Endothelial cell (in vitro differentiated cells): ENCODE data around the gene SEC14L2. TPM values are rescaled to one million over a fixed set of nuclear protein-coding genes. Genes with fewer than 3 reads are reported as not detected.

Source experiments
- DNase-seq: peaks from one replicate; pipeline ENCODE4 v3.0.0; 2021; ENCODE audit warnings: low spot score
- H3K27ac Mint-ChIP-seq: one replicate; pipeline ENCODE4 v1.8.0; 2021; ENCODE audit warnings: mixed read lengths, inconsistent platforms; ENCODE audit not compliant: unreplicated experiment
- H3K27me3 Mint-ChIP-seq: one replicate; pipeline ENCODE4 v1.8.0; 2021; ENCODE audit warnings: mild to moderate bottlenecking, moderate library complexity, mixed read lengths, inconsistent platforms; ENCODE audit not compliant: unreplicated experiment
- H3K36me3 Mint-ChIP-seq: one replicate; pipeline ENCODE4 v1.8.0; 2021; ENCODE audit warnings: mild to moderate bottlenecking, low read depth, mixed read lengths, inconsistent platforms; ENCODE audit not compliant: unreplicated experiment
- H3K4me1 Mint-ChIP-seq: one replicate; pipeline ENCODE4 v1.8.0; 2021; ENCODE audit warnings: mild to moderate bottlenecking, mixed read lengths, inconsistent platforms; ENCODE audit not compliant: unreplicated experiment
- H3K4me3 Mint-ChIP-seq: one replicate; pipeline ENCODE4 v1.8.0; 2021; ENCODE audit warnings: mild to moderate bottlenecking, mixed read lengths, inconsistent platforms; ENCODE audit not compliant: unreplicated experiment
- H3K9me3 Mint-ChIP-seq: one replicate; pipeline ENCODE4 v1.8.0; 2021; ENCODE audit warnings: mixed read lengths, inconsistent platforms; ENCODE audit not compliant: unreplicated experiment
- CTCF ChIP-seq: fragments of 200-600 bp; sonication (generic); IDR thresholded peaks from one replicate; pipeline ENCODE4 v1.5.0; 2021; ENCODE audit warnings: antibody characterized with exemption; ENCODE audit not compliant: unreplicated experiment
- total RNA-seq: library from RNA; stranded (reverse); fragmentation: NEBNext Ultra II Directional; extraction: Animal tissue kit (Norgen Biotek cat#: 25700); gene quantifications from one replicate; pipeline ENCODE4 v1.2.1, GENCODE V29; 2021; ENCODE audit not compliant: unreplicated experiment

Gene SEC14L2
- total RNA-seq, 1 donor from 2014 or later, result 3.9 TPM

- no peak for DNase-seq
- no peak for TF ChIP-seq CTCF
- peak overlapping the region; percentile 48 for H3K27ac Mint-ChIP-seq
- no peak overlapping the region for H3K4me3 Mint-ChIP-seq
- H3K9me3 Mint-ChIP-seq, result no peaks in the 10 kb centered on the region
- peaks cover 4% of the 10 kb centered on the region for H3K27me3 Mint-ChIP-seq
- H3K4me1 Mint-ChIP-seq, result peaks cover 29% of the 10 kb centered on the region
- peaks cover 4% of the 10 kb centered on the region for H3K36me3 Mint-ChIP-seq
Measured at GRCh38 chr22:30420347-30421125, 23.7 kb downstream of the SEC14L2 start.

GRCh38 chr22:30421695-30422480 is 25.1 kb downstream of the SEC14L2 start:
- H3K4me1 Mint-ChIP-seq, result peaks cover 38% of the 10 kb centered on the region
- no peak for TF ChIP-seq CTCF
- H3K9me3 Mint-ChIP-seq, result no peaks in the 10 kb centered on the region
- DNase-seq, result no peak
- peak overlapping the region; percentile 91 for H3K4me3 Mint-ChIP-seq
- H3K27ac Mint-ChIP-seq, result peak overlapping the region; percentile 71
- peaks cover 5% of the 10 kb centered on the region for H3K27me3 Mint-ChIP-seq
- no peaks in the 10 kb centered on the region for H3K36me3 Mint-ChIP-seq

- no peak for TF ChIP-seq CTCF
- Mint-ChIP-seq H3K9me3 (no peaks in the 10 kb centered on the region), H3K4me1 (peaks cover 39% of the 10 kb centered on the region), H3K36me3 (no peaks in the 10 kb centered on the region), H3K27me3 (peaks cover 5% of the 10 kb centered on the region), H3K27ac (peak overlapping the region; percentile 38), H3K4me3 (peak overlapping the region; percentile 91)
- no peak for DNase-seq
Measured at GRCh38 chr22:30422481-30423300, 25.9 kb downstream of the SEC14L2 start.

GRCh38 chr22:30423301-30423958 is 26.6 kb downstream of the SEC14L2 start:
- peak; percentile 31 for DNase-seq
- H3K9me3 Mint-ChIP-seq, result no peaks in the 10 kb centered on the region
- H3K4me3 Mint-ChIP-seq, result peak overlapping the region; percentile 92
- peaks cover 5% of the 10 kb centered on the region for H3K27me3 Mint-ChIP-seq
- H3K4me1 Mint-ChIP-seq, result peaks cover 39% of the 10 kb centered on the region
- H3K36me3 Mint-ChIP-seq, result no peaks in the 10 kb centered on the region
- H3K27ac Mint-ChIP-seq, result peak overlapping the region; percentile 81
- no peak for TF ChIP-seq CTCF
